Rectal smooth muscle tissue (tissue), 1 donor: ENCODE results near the gene SLC26A11.
"Not testable (repeated sequence)": the region's sequence is repeated elsewhere in the genome, so short reads cannot be mapped to it uniquely, and the experiment has no call there.

ENCODE experiments used
- H3K27ac ChIP-seq: one replicate; pipeline ENCODE4 v1.7.0; 2013; ENCODE audit warnings: low read depth, low read length, inconsistent platforms
- H3K27me3 ChIP-seq: one replicate; pipeline ENCODE4 v1.7.0; 2013; ENCODE audit warnings: low read length; ENCODE audit not compliant: control insufficient read depth, insufficient read depth
- H3K36me3 ChIP-seq: one replicate; pipeline ENCODE4 v1.7.0; 2013; ENCODE audit warnings: low read length; ENCODE audit not compliant: control insufficient read depth, insufficient read depth
- H3K4me1 ChIP-seq: one replicate; pipeline ENCODE4 v1.7.0; 2013; ENCODE audit warnings: low read length; ENCODE audit not compliant: control insufficient read depth, insufficient read depth
- H3K4me3 ChIP-seq: one replicate; pipeline ENCODE4 v1.7.0; 2013; ENCODE audit warnings: low read length
- H3K9ac ChIP-seq: one replicate; pipeline ENCODE4 v1.7.0; 2013; ENCODE audit warnings: low read length

The SLC26A11 gene

DNA sequence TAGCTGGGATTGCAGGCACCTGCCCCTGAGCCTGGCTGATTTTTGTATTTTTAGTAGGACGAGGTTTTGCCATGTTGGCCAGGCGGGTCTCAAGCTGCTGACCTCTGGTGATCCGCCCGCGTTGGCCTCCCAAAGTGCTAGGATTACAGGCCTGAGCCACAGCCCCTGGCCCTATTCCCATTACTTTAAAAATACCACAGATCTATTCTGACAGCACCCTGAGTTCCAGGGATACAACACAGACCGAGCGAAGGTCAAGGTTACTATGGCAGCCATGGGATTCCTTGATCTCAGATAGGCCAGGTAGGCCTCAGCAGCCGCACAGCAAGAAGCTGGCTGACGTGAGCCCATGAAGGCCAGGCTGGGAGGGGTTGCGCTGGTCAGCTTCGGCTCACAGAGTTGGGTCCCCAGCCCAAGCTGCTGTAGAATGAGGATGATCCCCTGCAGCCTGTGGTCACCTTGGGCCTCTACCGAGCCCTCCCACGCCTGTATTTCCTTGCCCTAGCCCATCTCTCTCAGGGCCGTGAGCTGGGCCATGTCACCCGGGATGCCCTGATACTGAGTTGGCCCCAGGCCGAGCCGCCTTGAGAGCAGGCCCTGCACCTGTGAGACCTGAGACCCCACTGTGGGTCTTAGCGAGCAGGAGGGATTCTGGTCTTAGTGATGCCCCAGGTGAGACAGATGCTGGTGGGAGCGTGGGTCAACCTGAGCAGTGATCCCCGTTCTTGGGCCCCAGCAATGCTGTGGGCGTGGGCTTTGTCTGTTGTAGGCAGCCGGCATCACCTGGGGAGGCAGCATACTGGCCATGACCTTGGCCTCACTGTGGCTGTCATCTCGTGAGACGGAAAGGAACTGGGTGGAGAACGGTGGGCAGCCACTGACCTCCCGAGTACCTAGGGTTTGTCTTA lies 23.6 kb downstream of the SLC26A11 start:
- no peaks in the 10 kb centered on the region for H3K27me3 ChIP-seq
- no peaks in the 10 kb centered on the region for H3K4me1 ChIP-seq
- H3K27ac ChIP-seq = no peak overlapping the region
- H3K9ac ChIP-seq = no peak overlapping the region
- peaks cover 19% of the 10 kb centered on the region for H3K36me3 ChIP-seq
- H3K4me3 ChIP-seq = no peak overlapping the region

DNA sequence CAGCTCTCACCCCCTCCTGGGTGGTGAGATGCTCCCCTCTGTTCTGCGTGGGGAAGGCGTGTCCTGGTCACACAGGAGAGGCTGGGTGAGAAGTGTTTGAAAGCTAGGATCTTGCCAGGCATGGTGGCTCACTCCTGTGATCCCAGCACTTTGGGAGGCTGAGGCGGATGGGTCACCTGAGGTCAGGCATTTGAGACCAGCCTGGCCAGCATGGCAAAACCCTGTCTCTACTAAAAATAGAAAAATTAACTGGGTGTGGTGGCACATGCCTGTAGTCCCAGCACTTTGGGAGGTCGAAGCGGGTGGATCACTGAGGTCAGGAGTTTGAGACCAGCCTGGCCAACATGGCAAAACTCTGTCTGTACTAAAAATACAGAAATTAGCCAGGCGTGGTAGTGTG lies 24.2 kb downstream of the SLC26A11 start:
- H3K9ac ChIP-seq, H3K27me3 ChIP-seq, H3K4me3 ChIP-seq, H3K4me1 ChIP-seq, H3K27ac ChIP-seq: not testable (repeated sequence)
- H3K36me3 ChIP-seq = peaks cover 19% of the 10 kb centered on the region

DNA sequence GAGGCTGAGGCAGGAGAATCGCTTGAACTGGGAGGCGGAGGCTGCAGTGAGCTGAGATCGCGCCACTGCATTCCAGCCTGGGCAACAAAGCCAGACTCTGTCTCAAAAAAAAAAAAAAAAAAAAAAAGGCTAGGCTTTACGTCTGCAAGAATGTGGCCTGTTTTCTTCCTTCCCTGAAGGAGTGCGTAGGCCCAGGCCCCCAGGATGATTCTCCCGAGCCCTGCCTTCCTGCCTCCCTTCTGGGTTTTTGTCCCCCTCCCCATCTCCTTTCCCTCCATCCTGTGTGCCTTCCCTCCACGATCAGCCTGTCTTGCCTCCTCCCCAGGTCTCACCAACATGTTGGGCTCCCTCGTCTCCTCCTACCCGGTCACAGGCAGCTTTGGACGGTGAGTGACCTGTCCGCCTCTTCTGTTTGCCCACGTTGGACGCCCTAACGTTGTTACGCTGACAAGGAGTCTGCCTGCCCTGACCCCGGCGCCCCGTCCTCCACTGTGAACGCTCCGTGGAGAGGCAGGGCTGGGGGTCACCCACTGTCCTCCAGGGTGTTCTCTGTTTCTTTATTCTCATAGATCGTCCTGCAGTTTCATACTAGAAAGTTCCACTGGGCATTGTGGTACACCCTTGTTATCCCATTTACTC lies 24.8 kb downstream of the SLC26A11 start:
- peaks cover 19% of the 10 kb centered on the region for H3K36me3 ChIP-seq
- no peak overlapping the region for H3K4me3 ChIP-seq
- H3K9ac ChIP-seq = no peak overlapping the region
- no peak overlapping the region for H3K27ac ChIP-seq
- H3K27me3 ChIP-seq = no peaks in the 10 kb centered on the region
- no peaks in the 10 kb centered on the region for H3K4me1 ChIP-seq

DNA sequence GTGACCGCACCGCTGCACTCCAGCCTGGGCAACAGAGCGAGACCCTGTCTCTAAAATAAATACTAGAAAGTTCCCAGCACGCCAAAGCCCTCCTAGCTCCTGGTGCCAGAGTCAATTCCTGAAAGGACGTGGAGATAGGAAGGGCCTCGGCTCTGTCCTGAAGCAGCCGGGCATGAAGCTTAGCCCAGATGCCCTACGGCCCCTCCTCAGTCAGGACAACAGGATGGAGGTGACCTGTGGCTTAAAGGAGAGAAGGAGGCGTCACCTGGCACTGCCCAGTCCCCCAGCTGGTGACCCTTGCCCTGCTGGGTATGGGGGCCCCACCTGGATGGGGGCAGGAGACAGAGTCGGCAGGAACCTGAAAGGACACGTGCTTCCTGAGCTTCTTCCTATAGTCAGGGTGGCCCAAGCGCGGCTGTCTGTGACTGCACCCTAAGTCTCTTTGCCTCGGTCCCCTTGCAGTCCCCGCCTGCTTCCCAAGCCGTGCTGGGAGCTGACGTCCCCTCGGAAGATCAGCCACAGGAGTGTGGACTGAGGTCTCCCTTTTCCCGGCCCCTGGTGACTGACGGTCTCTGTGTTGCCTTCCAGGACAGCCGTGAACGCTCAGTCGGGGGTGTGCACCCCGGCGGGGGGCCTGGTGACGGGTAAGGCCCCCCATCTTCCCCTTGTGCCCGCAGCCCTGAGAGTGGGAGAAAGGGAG lies 25.5 kb downstream of the SLC26A11 start:
- Histone ChIP-seq H3K27ac (no peak overlapping the region), H3K36me3 (peaks cover 19% of the 10 kb centered on the region), H3K4me3 (no peak overlapping the region), H3K27me3 (no peaks in the 10 kb centered on the region), H3K9ac (no peak overlapping the region), H3K4me1 (no peaks in the 10 kb centered on the region)

DNA sequence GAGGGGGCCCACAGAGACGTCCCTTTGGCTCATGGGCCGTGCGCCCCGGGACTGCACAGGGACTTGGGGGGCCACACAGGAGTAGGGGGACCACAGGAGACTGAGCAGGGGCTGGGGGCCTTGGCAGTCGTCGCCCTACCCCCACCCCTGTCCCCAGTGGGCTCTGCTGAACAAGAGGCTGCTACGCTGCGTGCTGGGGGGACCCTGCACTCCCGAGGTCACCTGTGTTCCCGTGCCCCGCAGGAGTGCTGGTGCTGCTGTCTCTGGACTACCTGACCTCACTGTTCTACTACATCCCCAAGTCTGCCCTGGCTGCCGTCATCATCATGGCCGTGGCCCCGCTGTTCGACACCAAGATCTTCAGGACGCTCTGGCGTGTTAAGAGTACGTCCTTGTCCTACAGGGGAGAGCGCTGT lies 26.0 kb downstream of the SLC26A11 start:
- H3K9ac ChIP-seq = no peak overlapping the region
- peaks cover 19% of the 10 kb centered on the region for H3K36me3 ChIP-seq
- no peaks in the 10 kb centered on the region for H3K4me1 ChIP-seq
- no peak overlapping the region for H3K4me3 ChIP-seq
- H3K27ac ChIP-seq = no peak overlapping the region
- no peaks in the 10 kb centered on the region for H3K27me3 ChIP-seq

DNA sequence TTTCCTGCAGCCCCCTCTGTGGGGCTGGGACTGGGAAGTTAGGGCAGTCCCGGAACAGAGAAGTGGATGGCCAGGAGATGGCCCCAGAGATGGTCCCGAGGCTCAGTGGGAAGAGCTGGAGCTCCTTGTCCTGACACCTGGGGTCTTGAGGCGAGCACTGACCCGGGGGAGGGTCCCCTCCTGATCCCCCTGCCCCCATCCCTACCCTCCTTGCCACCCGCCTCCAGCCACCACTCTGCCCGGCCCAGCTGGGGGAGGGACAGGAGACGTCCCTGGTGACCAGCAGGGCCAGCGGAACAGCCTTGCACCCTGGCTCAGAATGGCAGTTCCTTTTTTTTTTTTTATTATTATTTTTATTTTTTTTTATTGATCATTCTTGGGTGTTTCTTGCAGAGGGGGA lies 26.5 kb downstream of the SLC26A11 start:
- Histone ChIP-seq H3K4me1 (no peaks in the 10 kb centered on the region), H3K27me3 (no peaks in the 10 kb centered on the region), H3K27ac (no peak overlapping the region), H3K9ac (no peak overlapping the region), H3K36me3 (peaks cover 16% of the 10 kb centered on the region), H3K4me3 (no peak overlapping the region)

DNA sequence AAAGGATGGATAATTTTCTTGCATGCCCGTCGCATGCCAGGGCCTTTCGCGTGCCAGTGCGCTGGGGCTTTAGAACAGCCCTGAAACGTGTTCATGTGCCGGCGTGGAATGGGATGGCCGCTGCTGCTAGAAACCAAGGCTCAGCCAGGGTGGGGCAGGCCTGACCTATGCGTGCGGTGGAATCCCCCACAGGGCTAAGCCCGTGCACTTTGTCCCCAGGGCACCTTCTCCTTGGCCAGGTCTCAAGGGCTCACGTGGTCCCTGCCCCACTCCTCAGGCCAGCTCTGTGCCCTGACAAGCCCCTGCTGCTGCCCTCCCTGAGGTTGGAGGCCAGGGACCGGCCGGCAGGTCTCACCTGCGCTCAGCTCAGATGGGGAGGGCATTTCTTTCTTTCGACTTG lies 27.3 kb downstream of the SLC26A11 start:
- Histone ChIP-seq H3K27ac (no peak overlapping the region), H3K36me3 (peaks cover 13% of the 10 kb centered on the region), H3K9ac (no peak overlapping the region), H3K27me3 (no peaks in the 10 kb centered on the region), H3K4me3 (no peak overlapping the region), H3K4me1 (no peaks in the 10 kb centered on the region)

DNA sequence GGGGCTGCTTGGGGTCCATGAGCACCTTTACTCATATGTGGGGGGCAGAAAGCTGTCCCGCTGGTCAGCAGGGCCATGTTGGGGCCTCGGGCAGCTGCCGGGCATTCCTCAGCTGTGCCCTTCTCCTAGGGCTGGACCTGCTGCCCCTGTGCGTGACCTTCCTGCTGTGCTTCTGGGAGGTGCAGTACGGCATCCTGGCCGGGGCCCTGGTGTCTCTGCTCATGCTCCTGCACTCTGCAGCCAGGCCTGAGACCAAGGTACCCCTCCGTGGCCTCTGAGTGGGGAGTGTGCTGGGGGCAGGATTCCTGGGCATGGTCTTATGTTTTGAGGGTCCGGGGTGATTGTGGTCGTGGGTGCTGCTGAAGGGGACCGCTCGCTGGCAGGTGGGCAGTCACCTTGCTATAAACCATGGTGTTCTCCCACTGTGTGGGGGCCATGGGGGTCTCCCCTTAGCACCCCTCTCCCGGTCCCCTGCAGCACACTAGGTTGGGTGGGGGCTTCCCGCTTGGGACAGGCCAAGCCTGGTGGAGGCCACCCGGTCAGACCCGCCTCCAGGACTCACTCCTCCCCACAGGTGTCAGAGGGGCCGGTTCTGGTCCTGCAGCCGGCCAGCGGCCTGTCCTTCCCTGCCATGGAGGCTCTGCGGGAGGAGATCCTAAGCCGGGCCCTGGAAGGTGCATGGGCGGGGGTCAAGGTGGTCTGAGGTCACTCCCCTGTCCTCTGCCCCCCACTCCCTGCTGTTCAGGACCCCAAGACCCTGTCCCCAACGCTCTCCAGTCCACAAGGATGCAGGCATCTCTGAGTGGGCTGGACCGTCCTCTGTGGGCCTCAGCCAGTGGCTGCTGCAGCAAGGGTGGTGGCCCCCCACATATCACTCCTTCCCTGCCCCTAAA lies 28.0 kb downstream of the SLC26A11 start:
- no peaks in the 10 kb centered on the region for H3K27me3 ChIP-seq
- no peak overlapping the region for H3K4me3 ChIP-seq
- no peak overlapping the region for H3K27ac ChIP-seq
- H3K9ac ChIP-seq = no peak overlapping the region
- no peaks in the 10 kb centered on the region for H3K4me1 ChIP-seq
- peaks cover 13% of the 10 kb centered on the region for H3K36me3 ChIP-seq

DNA sequence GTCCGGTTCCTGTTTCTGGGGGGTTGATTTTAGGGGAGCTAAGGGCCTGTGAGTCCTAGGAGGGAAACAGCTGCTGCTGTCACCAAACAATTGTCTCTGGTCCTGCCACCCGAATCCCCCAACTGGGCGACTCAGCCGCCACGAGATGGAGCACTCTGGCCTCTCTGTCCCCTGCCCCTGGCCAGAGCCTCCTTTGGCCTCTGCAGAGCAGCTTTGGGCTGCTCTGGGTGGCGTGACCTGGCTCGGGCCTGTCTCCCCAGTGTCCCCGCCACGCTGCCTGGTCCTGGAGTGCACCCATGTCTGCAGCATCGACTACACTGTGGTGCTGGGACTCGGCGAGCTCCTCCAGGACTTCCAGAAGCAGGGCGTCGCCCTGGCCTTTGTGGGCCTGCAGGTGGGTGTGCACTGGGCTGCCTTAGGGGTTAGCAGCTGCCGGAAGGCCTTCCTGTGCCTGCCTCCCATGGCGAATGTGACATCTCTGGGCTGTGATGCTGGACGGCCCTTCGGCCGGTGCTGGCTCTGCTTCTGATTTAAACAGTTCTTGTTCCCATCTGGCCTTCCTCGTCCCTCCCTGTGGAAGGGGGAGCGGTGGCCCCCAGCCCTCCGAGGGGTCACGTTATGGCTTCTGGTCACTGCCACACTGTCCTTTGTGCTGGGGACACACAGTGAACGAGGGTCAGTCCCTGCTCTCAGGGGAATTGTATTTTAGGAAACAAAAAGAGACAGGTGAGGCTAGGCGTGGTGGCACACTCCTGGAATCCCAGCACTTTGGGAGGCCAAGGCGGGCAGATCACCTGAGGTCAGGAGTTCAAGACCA lies 28.9 kb downstream of the SLC26A11 start:
- Histone ChIP-seq H3K27ac (no peak overlapping the region), H3K4me3 (no peak overlapping the region), H3K4me1 (no peaks in the 10 kb centered on the region), H3K9ac (no peak overlapping the region), H3K27me3 (no peaks in the 10 kb centered on the region), H3K36me3 (peaks cover 8% of the 10 kb centered on the region)

DNA sequence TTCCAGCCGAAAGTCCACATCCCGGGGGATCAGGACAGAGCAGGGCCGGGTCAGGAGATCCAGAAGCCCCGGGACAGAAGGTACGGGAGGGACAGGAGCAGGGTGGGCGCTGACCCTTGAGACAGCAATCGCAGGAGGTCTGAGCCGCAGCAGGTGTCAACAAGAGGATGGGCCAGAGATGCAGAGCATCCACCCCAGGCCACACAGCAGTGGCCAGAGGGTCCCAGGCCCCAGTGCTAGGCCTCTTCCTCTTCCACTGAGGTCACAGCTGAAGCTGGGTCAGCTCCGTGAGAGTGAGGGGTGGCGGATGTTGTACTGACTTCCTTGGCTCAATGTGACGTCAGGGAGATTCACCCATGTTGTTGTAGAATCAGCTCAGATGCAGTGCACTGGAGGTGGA lies 31.7 kb downstream of the SLC26A11 start:
- no peaks in the 10 kb centered on the region for H3K27me3 ChIP-seq
- no peak overlapping the region for H3K9ac ChIP-seq
- H3K27ac ChIP-seq = no peak overlapping the region
- H3K36me3 ChIP-seq = no peaks in the 10 kb centered on the region
- no peak overlapping the region for H3K4me3 ChIP-seq
- no peaks in the 10 kb centered on the region for H3K4me1 ChIP-seq

DNA sequence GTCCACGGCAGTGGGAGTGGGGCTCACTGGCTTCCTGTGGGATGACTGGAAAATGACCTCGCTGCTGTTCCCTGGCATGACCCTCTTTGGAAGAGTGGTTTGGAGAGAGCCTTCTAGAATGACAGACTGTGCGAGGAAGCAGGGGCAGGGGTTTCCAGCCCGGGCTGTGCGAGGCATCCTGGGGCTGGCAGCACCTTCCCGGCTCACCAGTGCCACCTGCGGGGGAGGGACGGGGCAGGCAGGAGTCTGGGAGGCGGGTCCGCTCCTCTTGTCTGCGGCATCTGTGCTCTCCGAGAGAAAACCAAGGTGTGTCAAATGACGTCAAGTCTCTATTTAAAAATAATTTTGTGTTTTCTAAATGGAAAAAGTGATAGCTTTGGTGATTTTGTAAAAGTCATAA lies 32.6 kb downstream of the SLC26A11 start:
- Histone ChIP-seq H3K9ac (no peak overlapping the region), H3K4me1 (no peaks in the 10 kb centered on the region), H3K27ac (no peak overlapping the region), H3K36me3 (no peaks in the 10 kb centered on the region), H3K27me3 (no peaks in the 10 kb centered on the region), H3K4me3 (no peak overlapping the region)
